Measurements from ENCODE around the gene TEX54. TPM values are rescaled to one million over a fixed set of nuclear protein-coding genes. Genes with fewer than 3 reads are reported as not detected.

Gene TEX54
- total RNA-seq, 2 donors from 2014 or later = 1.0 TPM; not detected in 1

Other genes with a start within 250 kb of the TEX54 start
- gene TUT1, start 241.3 kb downstream of the TEX54 start, total RNA-seq = 10 to 100 TPM; 24.1 to 35.7 TPM
- 100 to 1,000 TPM; 234 to 259 TPM for gene MTA2, start 231.0 kb downstream of the TEX54 start, total RNA-seq
- gene EML3, start 220.1 kb downstream of the TEX54 start, total RNA-seq = 100 to 1,000 TPM; 122 to 205 TPM
- gene ROM1, start 219.6 kb downstream of the TEX54 start, total RNA-seq = 1 to 10 TPM; 4.5 to 4.6 TPM
- gene B3GAT3, start 210.9 kb downstream of the TEX54 start, total RNA-seq = 10 to 100 TPM; 72.8 to 98.7 TPM
- 100 to 1,000 TPM; 269 to 297 TPM for gene GANAB, start 186.2 kb downstream of the TEX54 start, total RNA-seq
- 10 to 100 TPM; 33.2 to 42.3 TPM for gene INTS5, start 179.5 kb downstream of the TEX54 start, total RNA-seq
- gene C11orf98, start 167.6 kb downstream of the TEX54 start, total RNA-seq = 100 to 1,000 TPM; 131 to 149 TPM
- gene CSKMT, start 167.5 kb downstream of the TEX54 start, total RNA-seq = 100 to 1,000 TPM in 1 of 2 donors, 10 to 100 TPM in 1; 30.0 to 121 TPM
- gene UQCC3, start 161.2 kb downstream of the TEX54 start, total RNA-seq = 1 to 10 TPM; 6.1 to 8.8 TPM
- gene LBHD1, start 160.6 kb downstream of the TEX54 start, total RNA-seq = 10 to 100 TPM; 20.9 to 33.7 TPM
- 100 to 1,000 TPM in 1 of 2 donors, 10 to 100 TPM in 1; 91.1 to 124 TPM for gene UBXN1, start 153.8 kb downstream of the TEX54 start, total RNA-seq
- gene LRRN4CL, start 143.3 kb downstream of the TEX54 start, total RNA-seq = under 1 TPM; 0.36 to 0.52 TPM
- 10 to 100 TPM; 18.7 to 38.3 TPM for gene BSCL2, start 125.4 kb downstream of the TEX54 start, total RNA-seq
- not detected for gene GNG3, start 125.2 kb downstream of the TEX54 start, total RNA-seq
- gene HNRNPUL2, start 105.4 kb downstream of the TEX54 start, total RNA-seq = 10 to 100 TPM; 54.6 to 55.5 TPM
- 10 to 100 TPM; 36.8 to 39.4 TPM for gene TTC9C, start 104.4 kb downstream of the TEX54 start, total RNA-seq
- gene ZBTB3, start 78.7 kb downstream of the TEX54 start, total RNA-seq = 1 to 10 TPM; 6.5 to 8.1 TPM
- gene POLR2G, start 71.3 kb downstream of the TEX54 start, total RNA-seq = 100 to 1,000 TPM in 1 of 2 donors, 10 to 100 TPM in 1; 93.3 to 127 TPM
- gene TAF6L, start 61.4 kb downstream of the TEX54 start, total RNA-seq = 10 to 100 TPM; 13.9 to 34.1 TPM
- gene TMEM179B, start 45.4 kb downstream of the TEX54 start, total RNA-seq = 10 to 100 TPM; 30.5 to 31.1 TPM
- 10 to 100 TPM; 13.0 to 20.1 TPM for gene TMEM223, start 40.8 kb downstream of the TEX54 start, total RNA-seq
- gene NXF1, start 27.4 kb downstream of the TEX54 start, total RNA-seq = 100 to 1,000 TPM; 108 to 145 TPM
- 10 to 100 TPM; 32.0 to 53.4 TPM for gene STX5, start 790 bp downstream of the TEX54 start, total RNA-seq
- gene WDR74, start 6.7 kb upstream of the TEX54 start, total RNA-seq = 100 to 1,000 TPM in 1 of 2 donors, 10 to 100 TPM in 1; 90.4 to 136 TPM
- 100 to 1,000 TPM; 234 to 307 TPM for gene SLC3A2, start 48.1 kb upstream of the TEX54 start, total RNA-seq
- not detected for gene CHRM1, start 88.5 kb upstream of the TEX54 start, total RNA-seq
- not detected for gene SLC22A6, start 152.1 kb upstream of the TEX54 start, total RNA-seq
- gene SLC22A8, start 183.0 kb upstream of the TEX54 start, total RNA-seq = not detected

Measured in natural killer cell treated with Interleukin-12 subunit alpha and Interleukin-12 subunit beta and Interleukin-15 and Interleukin-18, amount 100 ng/mL, for 72 hours (primary cell).